HepG2 (cell line): Measurements from ENCODE around the gene CASD1.

ENCODE experiments used
- BRD4 ChIP-seq: sonication (generic); formaldehyde crosslinking; IDR thresholded peaks from 2 replicates; pipeline ENCODE4 v1.4.0; 2020; ENCODE audit warnings: missing genetic modification reagents
- CTCF ChIP-seq: sonication (generic); formaldehyde crosslinking; IDR thresholded peaks from 2 replicates; pipeline ENCODE4 v1.5.0; 2020; ENCODE audit warnings: mild to moderate bottlenecking, missing genetic modification reagents, moderate library complexity
- EZH2 ChIP-seq: conservative IDR thresholded peaks from 2 replicates; pipeline ENCODE4 v1.6.1; 2012; ENCODE audit warnings: mild to moderate bottlenecking, low read depth, low read length, moderate library complexity
- MYC ChIP-seq: sonication (generic); formaldehyde crosslinking; IDR thresholded peaks from 2 replicates; pipeline ENCODE4 v1.9.0; 2021; ENCODE audit warnings: missing genetic modification reagents, borderline replicate concordance
- POLR2A ChIP-seq, 2 experiments: IDR thresholded peaks; 2 replicates each; pipeline ENCODE4 v1.6.1; 2011; ENCODE audit warnings: low read depth in 2 of 2, low read length in 2 of 2, mild to moderate bottlenecking in 1 of 2, moderate library complexity in 1 of 2; ENCODE audit not compliant: insufficient read depth in 1 of 2
- SOX6 ChIP-seq, 2 experiments: fragments of 450-650 bp in 1 of 2; sonication (generic) in 1 of 2; formaldehyde crosslinking in 1 of 2; IDR thresholded peaks; 2 replicates each; pipeline versions ENCODE4 v1.4.0 to v1.6.1; 2017 to 2020; ENCODE audit warnings: antibody characterized with exemption in 1 of 2, mild to moderate bottlenecking in 1 of 2, missing genetic modification reagents in 1 of 2
- TARDBP ChIP-seq: sonication (generic); formaldehyde crosslinking; IDR thresholded peaks from 2 replicates; pipeline ENCODE4 v1.8.0; 2022; ENCODE audit warnings: mild to moderate bottlenecking, missing genetic modification reagents
- USF2 ChIP-seq, 2 experiments: sonication (generic) in 1 of 2; formaldehyde crosslinking in 1 of 2; IDR thresholded peaks; 2 replicates each; pipeline versions ENCODE4 v1.5.1 to v1.6.1; 2011 to 2020; ENCODE audit warnings: borderline replicate concordance in 1 of 2, low read depth in 1 of 2, low read length in 1 of 2, mild to moderate bottlenecking in 1 of 2, missing genetic modification reagents in 1 of 2, moderate library complexity in 1 of 2
- ZBTB8A ChIP-seq: sonication (generic); formaldehyde crosslinking; IDR thresholded peaks from 2 replicates; pipeline ENCODE4 v1.4.0; 2020; ENCODE audit warnings: mild to moderate bottlenecking, low read depth, missing genetic modification reagents, borderline replicate concordance
- TF ChIP-seq, protein P1 (sequence below): IDR thresholded peaks from 2 replicates; pipeline ENCODE4 v1.6.1; 2016

DNA sequence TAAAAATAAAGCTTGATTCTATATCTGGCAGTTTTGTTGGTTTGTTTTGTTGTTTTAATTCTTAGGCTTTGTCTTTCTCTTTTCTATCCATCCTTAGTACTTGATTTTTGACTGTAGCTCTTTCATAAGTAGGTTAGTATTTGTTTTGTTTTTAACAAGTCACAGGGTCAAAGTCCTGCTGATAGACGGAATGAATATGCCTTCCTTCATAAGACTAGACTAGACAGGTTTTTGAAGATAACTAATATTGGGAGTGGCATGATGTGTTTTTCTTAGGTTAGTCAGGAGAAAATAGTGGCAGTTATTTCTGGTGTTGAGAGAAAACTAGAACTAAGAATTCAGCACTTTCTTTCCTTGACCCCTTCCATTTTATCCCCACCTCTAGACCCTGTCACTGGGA is 50.4 kb downstream of the CASD1 start:
- TF ChIP-seq USF2 (IDR thresholded peaks at IDR 0.05; ENCODE audit: low read depth, low read length), result no peak
- TF ChIP-seq USF2 (CRISPR knock-in tag; IDR thresholded peaks at IDR 0.05; ENCODE audit: borderline replicate concordance), result no peak
- no peak for TF ChIP-seq CTCF (CRISPR knock-in tag)
- TF ChIP-seq ZBTB8A (CRISPR knock-in tag), result no peak
- TF ChIP-seq EZH2, result no peak
- TF ChIP-seq POLR2A (IDR thresholded peaks at IDR 0.05; ENCODE audit: insufficient read depth in 1 of 2, low read depth in 2 of 2, low read length in 2 of 2), result no peak
- TF ChIP-seq, protein P1, sequence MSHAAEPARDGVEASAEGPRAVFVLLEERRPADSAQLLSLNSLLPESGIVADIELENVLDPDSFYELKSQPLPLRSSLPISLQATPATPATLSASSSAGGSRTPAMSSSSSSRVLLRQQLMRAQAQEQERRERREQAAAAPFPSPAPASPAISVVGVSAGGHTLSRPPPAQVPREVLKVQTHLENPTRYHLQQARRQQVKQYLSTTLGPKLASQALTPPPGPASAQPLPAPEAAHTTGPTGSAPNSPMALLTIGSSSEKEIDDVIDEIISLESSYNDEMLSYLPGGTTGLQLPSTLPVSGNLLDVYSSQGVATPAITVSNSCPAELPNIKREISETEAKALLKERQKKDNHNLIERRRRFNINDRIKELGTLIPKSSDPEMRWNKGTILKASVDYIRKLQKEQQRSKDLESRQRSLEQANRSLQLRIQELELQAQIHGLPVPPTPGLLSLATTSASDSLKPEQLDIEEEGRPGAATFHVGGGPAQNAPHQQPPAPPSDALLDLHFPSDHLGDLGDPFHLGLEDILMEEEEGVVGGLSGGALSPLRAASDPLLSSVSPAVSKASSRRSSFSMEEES (CRISPR knock-in tag), result no peak
- no peak for TF ChIP-seq TARDBP (CRISPR knock-in tag)
- no peak for TF ChIP-seq BRD4 (CRISPR knock-in tag)
- no peak for TF ChIP-seq MYC (CRISPR knock-in tag)
- no peak for TF ChIP-seq SOX6 (IDR thresholded peaks at IDR 0.05)
- no peak; the same call in 1 of the 2 replicates for TF ChIP-seq SOX6 (CRISPR knock-in tag; IDR thresholded peaks at IDR 0.05)
